Measurements from ENCODE around the gene IL15RA.

- TF ChIP-seq POLR2AphosphoS5 (IDR thresholded peaks at IDR 0.05; ENCODE audit: low read depth, low read length), result no peak
- TF ChIP-seq TAF1 (IDR thresholded peaks at IDR 0.05; ENCODE audit: borderline replicate concordance, low read depth, low read length), result no peak
Measured at GRCh38 chr10:5903563-5903962, 73.8 kb downstream of the IL15RA start.
